Activated naive CD8-positive, alpha-beta T cell treated with anti-CD3 and anti-CD28 coated beads, Interleukin-2, amount 10 ng/mL, durations not matched to agents 7 days and 5 days (primary cell): ENCODE measurements around the gene RBM39. TPM values are rescaled to one million over a fixed set of nuclear protein-coding genes. Genes with fewer than 3 reads are reported as not detected.
A peak's percentile ranks its signal among the peaks of the same experiment; 100 is the strongest.

Experiments
- ATAC-seq: fragments of 150-1000 bp; cut with Tn5 transposase; one replicate; pipeline ENCODE4 v1.10.0; 2021; ENCODE audit warnings: low read depth, moderate library complexity
- POLR2A ChIA-PET: fragments of 350-600 bp; sonication (Branson Sonifier 250); formaldehyde crosslinking; loops from one replicate; lab custom pipeline; 2021; ENCODE audit warnings: antibody characterized with exemption; lab: Charles Lee
- DNase-seq: peaks from one replicate; pipeline ENCODE4 v3.0.0; 2021
- H3K27ac Mint-ChIP-seq: one replicate; pipeline ENCODE4 v1.8.0; 2022; ENCODE audit warnings: mild to moderate bottlenecking, mixed read lengths
- H3K27me3 Mint-ChIP-seq: one replicate; pipeline ENCODE4 v1.8.0; 2022; ENCODE audit warnings: mild to moderate bottlenecking, moderate library complexity, mixed read lengths
- H3K36me3 Mint-ChIP-seq: one replicate; pipeline ENCODE4 v1.8.0; 2021; ENCODE audit warnings: mild to moderate bottlenecking, mixed read lengths
- H3K4me1 Mint-ChIP-seq: one replicate; pipeline ENCODE4 v1.8.0; 2021; ENCODE audit warnings: mixed read lengths
- H3K4me3 Mint-ChIP-seq: one replicate; pipeline ENCODE4 v1.8.0; 2022; ENCODE audit warnings: mild to moderate bottlenecking, moderate library complexity, mixed read lengths
- H3K9me3 Mint-ChIP-seq: one replicate; pipeline ENCODE4 v1.8.0; 2021; ENCODE audit warnings: mixed read lengths
- total RNA-seq, 2 experiments: library from RNA; stranded (reverse); gene quantifications; one replicate each; pipeline ENCODE4 v1.2.3, GENCODE V29; 2021

Gene RBM39
- total RNA-seq, 2 experiments from 2014 or later, result 478 to 499 TPM

- peak; percentile 96 for DNase-seq
- H3K27me3 Mint-ChIP-seq, result no peaks in the 10 kb centered on the region
- peak; percentile 82 for ATAC-seq
- POLR2A ChIA-PET, result interaction anchor here (0.5 to 4.8 kb wide), 16 partner anchors 12 to 429 kb away, joined by 3 to 68 read pairs (median 6); partner anchors contain the start of genes CEP250, ERGIC3, NFS1 and PHF20
- peak within 1 kb of the TSS; percentile 79 for H3K4me3 Mint-ChIP-seq
- peaks cover 30% of the 10 kb centered on the region for H3K36me3 Mint-ChIP-seq
- H3K27ac Mint-ChIP-seq, result peak within 1 kb of the TSS; percentile 99
- no peaks in the 10 kb centered on the region for H3K9me3 Mint-ChIP-seq
- H3K4me1 Mint-ChIP-seq, result peaks cover 35% of the 10 kb centered on the region
Measured at GRCh38 chr20:35664466-35665206, 77.4 kb downstream of the RBM39 start, which contains the start of the genes CPNE1 and RBM12. Gene CPNE1, minus strand, starts transcription at chr20:35664900. Its CDS starts 31,977 bp downstream, at chr20:35632923. Gene RBM12, minus strand, starts transcription at chr20:35664900. Its CDS starts 9,578 bp downstream, at chr20:35655322.

- Mint-ChIP-seq H3K4me1 (peaks cover 40% of the 10 kb centered on the region), H3K36me3 (peaks cover 27% of the 10 kb centered on the region), H3K27me3 (no peaks in the 10 kb centered on the region), H3K4me3 (peak overlapping the region; percentile 79), H3K27ac (peak overlapping the region; percentile 99), H3K9me3 (no peaks in the 10 kb centered on the region)
- DNase-seq (peak; percentile 70), ATAC-seq (peak; percentile 63)
- POLR2A ChIA-PET, result interaction anchor here (0.5 to 4.8 kb wide), 15 partner anchors 11 to 941 kb away, joined by 3 to 68 read pairs (median 6); partner anchors contain the start of genes CEP250, NFS1, RBM39 and ROMO1
Measured at GRCh38 chr20:35663516-35664465, 78.3 kb downstream of the RBM39 start.

- ATAC-seq (no peak), DNase-seq (no peak)
Measured at GRCh38 chr20:35662551-35662950, 79.5 kb downstream of the RBM39 start.

GRCh38 chr20:35661908-35662307 lies 80.2 kb downstream of the RBM39 start:
- ATAC-seq (no peak), DNase-seq (no peak)
- Mint-ChIP-seq H3K4me3 (peak overlapping the region; percentile 79), H3K27ac (peak overlapping the region; percentile 84), H3K4me1 (peaks cover 46% of the 10 kb centered on the region), H3K9me3 (no peaks in the 10 kb centered on the region), H3K27me3 (no peaks in the 10 kb centered on the region), H3K36me3 (peaks cover 26% of the 10 kb centered on the region)
- POLR2A ChIA-PET, result interaction anchor here (1.1 to 4.8 kb wide), 4 partner anchors 10 to 80 kb away, joined by 3 to 68 read pairs (median 30); partner anchors contain the start of genes RBM39 and SPAG4

More at GRCh38 chr20:35662551-35662950, 79.5 kb downstream of the RBM39 start:
- H3K36me3 Mint-ChIP-seq, result peaks cover 21% of the 10 kb centered on the region
- H3K4me3 Mint-ChIP-seq, result peak overlapping the region; percentile 79
- POLR2A ChIA-PET, result interaction anchor here (4.8 kb wide), 2 partner anchors 45 to 80 kb away, joined by 54 to 68 read pairs; partner anchors contain the start of genes RBM39 and SPAG4
- H3K27me3 Mint-ChIP-seq, result no peaks in the 10 kb centered on the region
- no peaks in the 10 kb centered on the region for H3K9me3 Mint-ChIP-seq
- peaks cover 42% of the 10 kb centered on the region for H3K4me1 Mint-ChIP-seq
- H3K27ac Mint-ChIP-seq, result peak overlapping the region; percentile 99

- H3K4me1 Mint-ChIP-seq, result peaks cover 46% of the 10 kb centered on the region
- no peaks in the 10 kb centered on the region for H3K27me3 Mint-ChIP-seq
- H3K4me3 Mint-ChIP-seq, result peak overlapping the region; percentile 79
- peaks cover 28% of the 10 kb centered on the region for H3K36me3 Mint-ChIP-seq
- H3K27ac Mint-ChIP-seq, result peak overlapping the region; percentile 84
- no peaks in the 10 kb centered on the region for H3K9me3 Mint-ChIP-seq
- POLR2A ChIA-PET, result interaction anchor here (0.7 to 4.8 kb wide), 7 partner anchors 9 to 293 kb away, joined by 3 to 54 read pairs (median 3); partner anchors contain the start of genes RBM39 and SCAND1
- no peak for ATAC-seq
- DNase-seq, result no peak
Measured at GRCh38 chr20:35661053-35661452, 81.0 kb downstream of the RBM39 start.

GRCh38 chr20:35660122-35660937 lies 81.7 kb downstream of the RBM39 start:
- POLR2A ChIA-PET, result interaction anchor here (0.7 to 4.8 kb wide), 8 partner anchors 8 to 294 kb away, joined by 3 to 54 read pairs (median 4); partner anchors contain the start of genes RBM39 and SCAND1
- peak overlapping the region; percentile 79 for H3K4me3 Mint-ChIP-seq
- no peaks in the 10 kb centered on the region for H3K27me3 Mint-ChIP-seq
- H3K27ac Mint-ChIP-seq, result peak overlapping the region; percentile 84
- peaks cover 46% of the 10 kb centered on the region for H3K4me1 Mint-ChIP-seq
- DNase-seq (no peak), ATAC-seq (no peak)
- H3K36me3 Mint-ChIP-seq, result peaks cover 28% of the 10 kb centered on the region
- no peaks in the 10 kb centered on the region for H3K9me3 Mint-ChIP-seq

GRCh38 chr20:35657271-35657670 lies 84.8 kb downstream of the RBM39 start:
- Mint-ChIP-seq H3K27me3 (no peaks in the 10 kb centered on the region), H3K9me3 (no peaks in the 10 kb centered on the region), H3K4me1 (peaks cover 36% of the 10 kb centered on the region), H3K36me3 (peaks cover 19% of the 10 kb centered on the region), H3K27ac (peak overlapping the region; percentile 68), H3K4me3 (peak overlapping the region; percentile 55)
- DNase-seq (no peak), ATAC-seq (no peak)
- POLR2A ChIA-PET, result interaction anchor here (1.2 kb wide), 1 partner anchor 14 kb away, joined by 3 read pairs; no protein-coding TSS in a partner anchor

- Mint-ChIP-seq H3K27ac (no peak overlapping the region), H3K36me3 (peaks cover 30% of the 10 kb centered on the region), H3K4me3 (no peak overlapping the region), H3K9me3 (no peaks in the 10 kb centered on the region), H3K27me3 (no peaks in the 10 kb centered on the region), H3K4me1 (peaks cover 20% of the 10 kb centered on the region)
- POLR2A ChIA-PET, result interaction anchor here (1.0 to 1.4 kb wide), 2 partner anchors 12 to 36 kb away, joined by 3 to 4 read pairs; no protein-coding TSS in a partner anchor
- ATAC-seq (no peak), DNase-seq (no peak)
Measured at GRCh38 chr20:35654415-35654814, 87.6 kb downstream of the RBM39 start.

- Mint-ChIP-seq H3K4me3 (no peak overlapping the region), H3K36me3 (peaks cover 33% of the 10 kb centered on the region), H3K27me3 (no peaks in the 10 kb centered on the region), H3K27ac (no peak overlapping the region), H3K9me3 (no peaks in the 10 kb centered on the region), H3K4me1 (peaks cover 17% of the 10 kb centered on the region)
- DNase-seq, result no peak
- ATAC-seq, result no peak
- POLR2A ChIA-PET, result interaction anchor here (1.0 to 1.4 kb wide), 2 partner anchors 12 to 35 kb away, joined by 3 to 4 read pairs; no protein-coding TSS in a partner anchor
Measured at GRCh38 chr20:35653893-35654292, 88.2 kb downstream of the RBM39 start.
